K562 (cell line): ENCODE measurements around the gene SLC25A44. TPM values are rescaled to one million over a fixed set of nuclear protein-coding genes. Genes with fewer than 3 reads are reported as not detected.

Source experiments
- C11orf30 ChIP-seq: fragments of 450-650 bp; IDR thresholded peaks from 2 replicates; pipeline ENCODE4 v1.6.1; 2016; ENCODE audit warnings: low read depth, mild to moderate bottlenecking
- HOXB6 ChIP-seq: fragments of 250-450 bp; sonication (Bioruptor Pico); IDR thresholded peaks from 2 replicates; pipeline ENCODE4 v1.5.1; 2022; ENCODE audit warnings: mild to moderate bottlenecking, borderline replicate concordance
- ILF3 ChIP-seq: fragments of 450-650 bp; IDR thresholded peaks from 2 replicates; pipeline ENCODE4 v1.6.1; 2018; ENCODE audit warnings: antibody characterized with exemption, mild to moderate bottlenecking, moderate library complexity, borderline replicate concordance
- MTF1 ChIP-seq: fragments of 250-450 bp; sonication (Bioruptor Pico); IDR thresholded peaks from 2 replicates; pipeline ENCODE4 v1.9.0; 2021; ENCODE audit warnings: moderate library complexity, mild to moderate bottlenecking, inconsistent platforms, borderline replicate concordance
- NCOA6 ChIP-seq: fragments of 450-650 bp; IDR thresholded peaks from 2 replicates; pipeline ENCODE4 v1.6.1; 2017; ENCODE audit warnings: mild to moderate bottlenecking
- RUNX1 ChIP-seq: sonication (generic); IDR thresholded peaks from 2 replicates; pipeline ENCODE4 v1.6.1; 2016; ENCODE audit warnings: antibody characterized with exemption, low read depth
- TAF7 ChIP-seq: fragments of 450-650 bp; IDR thresholded peaks from 2 replicates; pipeline ENCODE4 v1.6.1; 2016; ENCODE audit warnings: missing genetic modification characterization, missing compliant biosample characterization
- TAF9B ChIP-seq: fragments of 450-650 bp; IDR thresholded peaks from 2 replicates; pipeline ENCODE4 v1.6.1; 2018; ENCODE audit warnings: mild to moderate bottlenecking; ENCODE audit not compliant: partially characterized antibody
- ZNF316 ChIP-seq: fragments of 450-650 bp; IDR thresholded peaks from 2 replicates; pipeline ENCODE4 v1.6.1; 2016
- ZNF695 ChIP-seq: fragments of 450-650 bp; formaldehyde crosslinking; IDR thresholded peaks from 2 replicates; pipeline ENCODE4 v1.4.0; 2020; ENCODE audit warnings: mild to moderate bottlenecking, moderate library complexity
- polyA plus RNA-seq, 8 experiments: library from polyadenylated mRNA; depleted of rRNA in 4 of 8; stranded (reverse) in 5 of 8; unstranded in 3 of 8; fragments of >200 nt; fragmentation: Nextera tagmentation in 2 of 8; fragmentation: Illumina TruSeq in 1 of 8; extraction: Ambion mirVana in 2 of 8; extraction: Trizol in 1 of 8; gene quantifications; 2 replicates each; pipeline versions ENCODE4 v1.2.1 to v1.2.3, GENCODE V29; 2011 to 2014; ENCODE audit warnings: inconsistent platforms in 1 of 8, missing spikeins in 1 of 8
- total RNA-seq, 7 experiments: library from RNA; depleted of rRNA in 6 of 7; stranded (reverse); fragments of >200 nt in 6 of 7; fragmentation: Illumina TruSeq in 2 of 7; extraction: Trizol in 2 of 7; gene quantifications; 2 replicates each; pipeline versions ENCODE4 v1.2.1 to v1.2.3, GENCODE V29; 2011 to 2021; ENCODE audit warnings: low replicate concordance in 1 of 7
- TF ChIP-seq, protein P1 (sequence below): fragments of 200-800 bp; sonication (Bioruptor generic); IDR thresholded peaks from 2 replicates; pipeline ENCODE4 v1.6.1; 2017; ENCODE audit warnings: missing genetic modification characterization, missing compliant biosample characterization
- TF ChIP-seq, protein P2 (sequence below): fragments of 250-450 bp; sonication (Bioruptor Pico); IDR thresholded peaks from 2 replicates; pipeline ENCODE4 v1.9.0; 2021; ENCODE audit warnings: mild to moderate bottlenecking, inconsistent platforms
- TF ChIP-seq, protein P3 (sequence below): fragments of 450-650 bp; IDR thresholded peaks from 2 replicates; pipeline ENCODE4 v1.6.1; 2017; ENCODE audit warnings: mild to moderate bottlenecking, moderate library complexity
- TF ChIP-seq, protein P4 (sequence below): sonication (generic); formaldehyde crosslinking; IDR thresholded peaks from 2 replicates; pipeline ENCODE4 v1.8.0; 2022; ENCODE audit warnings: mild to moderate bottlenecking, missing genetic modification reagents
- TF ChIP-seq, protein P5 (sequence below), 2 experiments: fragments of 450-650 bp; IDR thresholded peaks; 2 replicates each; pipeline ENCODE4 v1.6.1; 2018; ENCODE audit warnings: mild to moderate bottlenecking in 2 of 2, low read depth in 1 of 2; ENCODE audit not compliant: partially characterized antibody in 2 of 2

The SLC25A44 gene
- total and polyA plus RNA-seq, 9 of the 15 experiments (the other 6 are each of a cell fraction or from before 2014, with no cell fraction given), result 4.4 to 22.8 (median 12.5) TPM

DNA sequence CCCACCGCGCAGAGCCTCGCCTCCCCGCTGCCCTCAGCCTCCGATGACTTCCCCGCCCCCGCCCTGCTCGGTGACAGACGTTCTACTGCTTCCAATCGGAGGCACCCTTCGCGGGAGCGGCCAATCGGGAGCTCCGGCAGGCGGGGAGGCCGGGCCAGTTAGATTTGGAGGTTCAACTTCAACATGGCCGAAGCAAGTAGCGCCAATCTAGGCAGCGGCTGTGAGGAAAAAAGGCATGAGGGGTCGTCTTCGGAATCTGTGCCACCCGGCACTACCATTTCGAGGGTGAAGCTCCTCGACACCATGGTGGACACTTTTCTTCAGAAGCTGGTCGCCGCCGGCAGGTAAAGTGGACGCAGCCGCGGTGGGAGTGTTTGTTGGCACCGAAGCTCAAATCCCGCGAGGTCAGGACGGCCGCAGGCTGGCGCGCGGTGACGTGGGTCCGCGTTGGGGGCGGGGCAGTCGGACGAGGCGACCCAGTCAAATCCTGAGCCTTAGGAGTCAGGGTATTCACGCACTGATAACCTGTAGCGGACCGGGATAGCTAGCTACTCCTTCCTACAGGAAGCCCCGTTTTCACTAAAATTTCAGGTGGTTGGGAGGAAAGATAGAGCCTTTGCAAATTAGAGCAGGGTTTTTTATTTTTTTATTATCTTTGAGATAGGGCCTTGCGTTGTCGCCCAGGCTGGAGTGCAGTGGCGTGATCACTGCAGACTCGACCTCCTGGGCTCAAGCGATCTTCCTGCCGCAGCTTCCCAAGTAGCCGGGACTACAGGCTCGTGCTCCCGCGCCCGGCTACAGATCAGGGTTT lies 19.1 kb downstream of the SLC25A44 start, which contains the start of gene PMF1 (continued):
- TF ChIP-seq, protein P1, sequence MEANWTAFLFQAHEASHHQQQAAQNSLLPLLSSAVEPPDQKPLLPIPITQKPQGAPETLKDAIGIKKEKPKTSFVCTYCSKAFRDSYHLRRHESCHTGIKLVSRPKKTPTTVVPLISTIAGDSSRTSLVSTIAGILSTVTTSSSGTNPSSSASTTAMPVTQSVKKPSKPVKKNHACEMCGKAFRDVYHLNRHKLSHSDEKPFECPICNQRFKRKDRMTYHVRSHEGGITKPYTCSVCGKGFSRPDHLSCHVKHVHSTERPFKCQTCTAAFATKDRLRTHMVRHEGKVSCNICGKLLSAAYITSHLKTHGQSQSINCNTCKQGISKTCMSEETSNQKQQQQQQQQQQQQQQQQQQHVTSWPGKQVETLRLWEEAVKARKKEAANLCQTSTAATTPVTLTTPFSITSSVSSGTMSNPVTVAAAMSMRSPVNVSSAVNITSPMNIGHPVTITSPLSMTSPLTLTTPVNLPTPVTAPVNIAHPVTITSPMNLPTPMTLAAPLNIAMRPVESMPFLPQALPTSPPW (CRISPR knock-in tag), result peak; percentile 71
- TF ChIP-seq, protein P2, sequence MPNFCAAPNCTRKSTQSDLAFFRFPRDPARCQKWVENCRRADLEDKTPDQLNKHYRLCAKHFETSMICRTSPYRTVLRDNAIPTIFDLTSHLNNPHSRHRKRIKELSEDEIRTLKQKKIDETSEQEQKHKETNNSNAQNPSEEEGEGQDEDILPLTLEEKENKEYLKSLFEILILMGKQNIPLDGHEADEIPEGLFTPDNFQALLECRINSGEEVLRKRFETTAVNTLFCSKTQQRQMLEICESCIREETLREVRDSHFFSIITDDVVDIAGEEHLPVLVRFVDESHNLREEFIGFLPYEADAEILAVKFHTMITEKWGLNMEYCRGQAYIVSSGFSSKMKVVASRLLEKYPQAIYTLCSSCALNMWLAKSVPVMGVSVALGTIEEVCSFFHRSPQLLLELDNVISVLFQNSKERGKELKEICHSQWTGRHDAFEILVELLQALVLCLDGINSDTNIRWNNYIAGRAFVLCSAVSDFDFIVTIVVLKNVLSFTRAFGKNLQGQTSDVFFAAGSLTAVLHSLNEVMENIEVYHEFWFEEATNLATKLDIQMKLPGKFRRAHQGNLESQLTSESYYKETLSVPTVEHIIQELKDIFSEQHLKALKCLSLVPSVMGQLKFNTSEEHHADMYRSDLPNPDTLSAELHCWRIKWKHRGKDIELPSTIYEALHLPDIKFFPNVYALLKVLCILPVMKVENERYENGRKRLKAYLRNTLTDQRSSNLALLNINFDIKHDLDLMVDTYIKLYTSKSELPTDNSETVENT (CRISPR knock-in tag), result peak; percentile 70; the same call in 1 of the 2 replicates
- peak; percentile 94 for TF ChIP-seq TAF9B
- TF ChIP-seq RUNX1, result 0 out of 2 replicates have a peak, but pooled peaks have one; percentile 39
- TF ChIP-seq, protein P3, sequence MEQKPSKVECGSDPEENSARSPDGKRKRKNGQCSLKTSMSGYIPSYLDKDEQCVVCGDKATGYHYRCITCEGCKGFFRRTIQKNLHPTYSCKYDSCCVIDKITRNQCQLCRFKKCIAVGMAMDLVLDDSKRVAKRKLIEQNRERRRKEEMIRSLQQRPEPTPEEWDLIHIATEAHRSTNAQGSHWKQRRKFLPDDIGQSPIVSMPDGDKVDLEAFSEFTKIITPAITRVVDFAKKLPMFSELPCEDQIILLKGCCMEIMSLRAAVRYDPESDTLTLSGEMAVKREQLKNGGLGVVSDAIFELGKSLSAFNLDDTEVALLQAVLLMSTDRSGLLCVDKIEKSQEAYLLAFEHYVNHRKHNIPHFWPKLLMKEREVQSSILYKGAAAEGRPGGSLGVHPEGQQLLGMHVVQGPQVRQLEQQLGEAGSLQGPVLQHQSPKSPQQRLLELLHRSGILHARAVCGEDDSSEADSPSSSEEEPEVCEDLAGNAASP, result no peak
- TF ChIP-seq TAF7 (tag), result peak; percentile 96
- no peak for TF ChIP-seq ILF3
- TF ChIP-seq C11orf30, result peak; percentile 90
- TF ChIP-seq, protein P4, sequence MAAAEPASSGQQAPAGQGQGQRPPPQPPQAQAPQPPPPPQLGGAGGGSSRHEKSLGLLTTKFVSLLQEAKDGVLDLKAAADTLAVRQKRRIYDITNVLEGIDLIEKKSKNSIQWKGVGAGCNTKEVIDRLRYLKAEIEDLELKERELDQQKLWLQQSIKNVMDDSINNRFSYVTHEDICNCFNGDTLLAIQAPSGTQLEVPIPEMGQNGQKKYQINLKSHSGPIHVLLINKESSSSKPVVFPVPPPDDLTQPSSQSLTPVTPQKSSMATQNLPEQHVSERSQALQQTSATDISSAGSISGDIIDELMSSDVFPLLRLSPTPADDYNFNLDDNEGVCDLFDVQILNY (CRISPR knock-in tag), result no peak
- TF ChIP-seq ZNF695 (CRISPR knock-in tag), result no peak
- no peak for TF ChIP-seq ZNF316
- TF ChIP-seq NCOA6, result no peak
- no peak for TF ChIP-seq MTF1 (CRISPR knock-in tag)
- TF ChIP-seq, protein P5, sequence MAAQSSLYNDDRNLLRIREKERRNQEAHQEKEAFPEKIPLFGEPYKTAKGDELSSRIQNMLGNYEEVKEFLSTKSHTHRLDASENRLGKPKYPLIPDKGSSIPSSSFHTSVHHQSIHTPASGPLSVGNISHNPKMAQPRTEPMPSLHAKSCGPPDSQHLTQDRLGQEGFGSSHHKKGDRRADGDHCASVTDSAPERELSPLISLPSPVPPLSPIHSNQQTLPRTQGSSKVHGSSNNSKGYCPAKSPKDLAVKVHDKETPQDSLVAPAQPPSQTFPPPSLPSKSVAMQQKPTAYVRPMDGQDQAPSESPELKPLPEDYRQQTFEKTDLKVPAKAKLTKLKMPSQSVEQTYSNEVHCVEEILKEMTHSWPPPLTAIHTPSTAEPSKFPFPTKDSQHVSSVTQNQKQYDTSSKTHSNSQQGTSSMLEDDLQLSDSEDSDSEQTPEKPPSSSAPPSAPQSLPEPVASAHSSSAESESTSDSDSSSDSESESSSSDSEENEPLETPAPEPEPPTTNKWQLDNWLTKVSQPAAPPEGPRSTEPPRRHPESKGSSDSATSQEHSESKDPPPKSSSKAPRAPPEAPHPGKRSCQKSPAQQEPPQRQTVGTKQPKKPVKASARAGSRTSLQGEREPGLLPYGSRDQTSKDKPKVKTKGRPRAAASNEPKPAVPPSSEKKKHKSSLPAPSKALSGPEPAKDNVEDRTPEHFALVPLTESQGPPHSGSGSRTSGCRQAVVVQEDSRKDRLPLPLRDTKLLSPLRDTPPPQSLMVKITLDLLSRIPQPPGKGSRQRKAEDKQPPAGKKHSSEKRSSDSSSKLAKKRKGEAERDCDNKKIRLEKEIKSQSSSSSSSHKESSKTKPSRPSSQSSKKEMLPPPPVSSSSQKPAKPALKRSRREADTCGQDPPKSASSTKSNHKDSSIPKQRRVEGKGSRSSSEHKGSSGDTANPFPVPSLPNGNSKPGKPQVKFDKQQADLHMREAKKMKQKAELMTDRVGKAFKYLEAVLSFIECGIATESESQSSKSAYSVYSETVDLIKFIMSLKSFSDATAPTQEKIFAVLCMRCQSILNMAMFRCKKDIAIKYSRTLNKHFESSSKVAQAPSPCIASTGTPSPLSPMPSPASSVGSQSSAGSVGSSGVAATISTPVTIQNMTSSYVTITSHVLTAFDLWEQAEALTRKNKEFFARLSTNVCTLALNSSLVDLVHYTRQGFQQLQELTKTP (IDR thresholded peaks at IDR 0.05; ENCODE audit: low read depth in 1 of 2, partially characterized antibody in 2 of 2), result peak in 1 of 2 experiments; percentile 34
- TF ChIP-seq HOXB6 (CRISPR knock-in tag), result no peak
